ENCODE data around the gene PCK1.

DNA sequence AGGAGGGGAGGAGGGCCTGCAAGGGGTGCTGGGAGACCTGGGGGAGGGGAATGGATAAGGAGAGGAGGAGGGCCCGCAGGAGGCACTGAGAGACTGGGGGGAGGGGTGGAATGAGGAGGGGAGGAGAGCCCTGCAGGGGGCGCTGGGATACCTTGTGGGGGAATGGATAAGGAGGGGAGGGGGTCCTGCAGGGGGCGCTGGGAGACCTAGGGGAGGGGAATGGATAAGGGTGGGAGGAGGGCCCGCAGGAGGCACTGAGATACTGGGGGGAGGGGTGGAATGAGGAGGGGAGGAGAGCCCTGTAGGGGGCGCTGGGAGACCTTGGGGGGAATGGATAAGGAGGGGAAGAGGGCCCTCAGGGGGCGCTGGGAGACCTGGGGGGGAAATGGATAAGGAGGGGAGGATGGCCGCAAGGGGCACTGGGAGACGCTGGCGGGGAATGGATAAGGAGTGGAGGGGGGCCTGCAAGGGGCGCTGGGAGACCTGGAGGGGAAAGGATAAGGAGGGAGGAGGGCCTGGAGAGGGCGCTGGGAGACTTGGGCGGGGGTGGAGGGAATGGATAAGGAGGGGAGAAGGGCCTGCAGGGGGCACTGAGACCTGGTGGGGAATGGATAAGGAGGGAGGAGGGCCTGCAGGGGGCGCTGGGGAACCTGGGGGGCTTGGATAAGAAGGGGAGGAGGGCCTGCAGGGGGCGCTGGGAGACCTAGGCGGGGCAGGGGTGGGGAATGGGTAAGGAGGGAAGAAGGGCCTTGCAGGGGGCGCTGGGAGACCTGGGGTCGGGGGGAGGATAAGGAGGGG is 34.6 kb upstream of the PCK1 start:
- TF ChIP-seq, protein P1, sequence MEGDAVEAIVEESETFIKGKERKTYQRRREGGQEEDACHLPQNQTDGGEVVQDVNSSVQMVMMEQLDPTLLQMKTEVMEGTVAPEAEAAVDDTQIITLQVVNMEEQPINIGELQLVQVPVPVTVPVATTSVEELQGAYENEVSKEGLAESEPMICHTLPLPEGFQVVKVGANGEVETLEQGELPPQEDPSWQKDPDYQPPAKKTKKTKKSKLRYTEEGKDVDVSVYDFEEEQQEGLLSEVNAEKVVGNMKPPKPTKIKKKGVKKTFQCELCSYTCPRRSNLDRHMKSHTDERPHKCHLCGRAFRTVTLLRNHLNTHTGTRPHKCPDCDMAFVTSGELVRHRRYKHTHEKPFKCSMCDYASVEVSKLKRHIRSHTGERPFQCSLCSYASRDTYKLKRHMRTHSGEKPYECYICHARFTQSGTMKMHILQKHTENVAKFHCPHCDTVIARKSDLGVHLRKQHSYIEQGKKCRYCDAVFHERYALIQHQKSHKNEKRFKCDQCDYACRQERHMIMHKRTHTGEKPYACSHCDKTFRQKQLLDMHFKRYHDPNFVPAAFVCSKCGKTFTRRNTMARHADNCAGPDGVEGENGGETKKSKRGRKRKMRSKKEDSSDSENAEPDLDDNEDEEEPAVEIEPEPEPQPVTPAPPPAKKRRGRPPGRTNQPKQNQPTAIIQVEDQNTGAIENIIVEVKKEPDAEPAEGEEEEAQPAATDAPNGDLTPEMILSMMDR (IDR thresholded peaks at IDR 0.05), result no peak
- TF ChIP-seq EP300 (IDR thresholded peaks at IDR 0.05) (no peak), POLR2A (IDR thresholded peaks at IDR 0.05) (no peak)

Measured in ovary (tissue), 3 donors.